ENCODE results near the gene NFX1. TPM values are rescaled to one million over a fixed set of nuclear protein-coding genes. Genes with fewer than 3 reads are reported as not detected.
"Not testable (repeated sequence)": the region's sequence is repeated elsewhere in the genome, so short reads cannot be mapped to it uniquely, and the experiment has no call there.

The NFX1 gene
- total and polyA plus RNA-seq, 12 donors = 14.5 to 44.1 (median 33.7) TPM

GRCh38 chr9:33388110-33388994 is 98.0 kb downstream of the NFX1 start:
- intact Hi-C loops (cut with DNase I) = no loop called here
- ATAC-seq (peak in 1 of 8 donors; percentile 73), DNase-seq (no peak)
- Histone ChIP-seq H3K27ac (peak overlapping the region in 4 of 10 donors; percentile 16 to 35 (median 26)), H3K36me3 (peaks cover 0 to 19% (median 0%) of the 10 kb centered on the region in 9 donors), H3K4me1 (peaks cover 8 to 54% (median 28%) of the 10 kb centered on the region in 9 donors), H3K27me3 (no peaks in the 10 kb centered on the region), H3K9me3 (no peaks in the 10 kb centered on the region), H3K4me3 (no peak overlapping the region)
- 75% methylated on average over 15 of the region's 15 CpGs for WGBS, 2 donors
- TF ChIP-seq CTCF (IDR thresholded peaks at IDR 0.05) = no peak

- 3 to 6% methylated on average over 8 of the region's 9 CpGs for WGBS, 2 donors
- Histone ChIP-seq H3K27ac (peak overlapping the region; percentile 64 to 94 (median 87)), H3K4me1 (peaks cover 8 to 74% (median 31%) of the 10 kb centered on the region in 9 donors), H3K4me3 (peak overlapping the region in 5 of 10 donors; percentile 11 to 22 (median 19))
- not testable (repeated sequence) for H3K27me3 ChIP-seq, H3K9me3 ChIP-seq, H3K36me3 ChIP-seq
- intact Hi-C loops (cut with DNase I) = loop anchor here in 1 of 10 donors (1.0 kb wide), 1 partner anchor 12 kb away; no protein-coding TSS in a partner anchor
- DNase-seq = peak; percentile 48 to 88
- ATAC-seq = peak in 4 of 8 donors; percentile 29 to 58 (median 54)
Observed at GRCh38 chr9:33391111-33391771, 100.9 kb downstream of the NFX1 start.

- H3K4me3 ChIP-seq; DNase-seq; intact Hi-C loops (cut with DNase I); H3K36me3 ChIP-seq; H3K27me3 ChIP-seq; H3K9me3 ChIP-seq: not testable (repeated sequence)
- 57 to 58% methylated on average over 7 of the region's 7 CpGs for WGBS, 2 donors
- peaks cover 8 to 73% (median 31%) of the 10 kb centered on the region in 9 donors for H3K4me1 ChIP-seq
- ATAC-seq = peak in 2 of 8 donors; percentile 52 to 76
- peak overlapping the region; percentile 64 to 94 (median 87) for H3K27ac ChIP-seq
Observed at GRCh38 chr9:33392591-33393021, 102.3 kb downstream of the NFX1 start.

- H3K27me3 ChIP-seq = no peaks in the 10 kb centered on the region
- no peaks in the 10 kb centered on the region for H3K36me3 ChIP-seq
- DNase-seq (peak; percentile 54 to 60), ATAC-seq (no peak)
- intact Hi-C loops (cut with DNase I) = no loop called here
- H3K4me1 ChIP-seq = peaks cover 8 to 65% (median 28%) of the 10 kb centered on the region in 9 donors
- no peaks in the 10 kb centered on the region for H3K9me3 ChIP-seq
- no peak for TF ChIP-seq CTCF (IDR thresholded peaks at IDR 0.05)
- no peak overlapping the region for H3K4me3 ChIP-seq
- peak overlapping the region; percentile 27 to 94 (median 87) for H3K27ac ChIP-seq
- WGBS, 2 donors = 46% methylated on average over 10 to 11 of the region's 11 CpGs
Observed at GRCh38 chr9:33393581-33393980, 103.3 kb downstream of the NFX1 start.

- H3K4me3 ChIP-seq = not testable (repeated sequence)
- peak overlapping the region; percentile 27 to 94 (median 87) for H3K27ac ChIP-seq
Observed at GRCh38 chr9:33393986-33394385, 103.7 kb downstream of the NFX1 start.

GRCh38 chr9:33395159-33395879 is 105.0 kb downstream of the NFX1 start:
- H3K9me3 ChIP-seq; ATAC-seq; H3K27me3 ChIP-seq; H3K36me3 ChIP-seq; intact Hi-C loops (cut with DNase I); H3K4me3 ChIP-seq: not testable (repeated sequence)
- 71 to 74% methylated on average over 15 of the region's 15 CpGs for WGBS, 2 donors
- DNase-seq = peak in 1 of 2 donors; percentile 42
- peaks cover 8 to 67% (median 26%) of the 10 kb centered on the region in 9 donors for H3K4me1 ChIP-seq
- peak overlapping the region in 9 of 10 donors; percentile 26 to 94 (median 88) for H3K27ac ChIP-seq

More at GRCh38 chr9:33393986-33394385, 103.7 kb downstream of the NFX1 start:
- H3K9me3 ChIP-seq; H3K36me3 ChIP-seq; intact Hi-C loops (cut with DNase I); ATAC-seq; H3K27me3 ChIP-seq: not testable (repeated sequence)
- peak in 1 of 2 donors; percentile 44 for DNase-seq
- WGBS, 2 donors = 33 to 54% methylated on average over 3 of the region's 3 CpGs
- H3K4me1 ChIP-seq = peaks cover 8 to 65% (median 25%) of the 10 kb centered on the region in 9 donors

GRCh38 chr9:33397801-33398200 is 107.5 kb downstream of the NFX1 start:
- not testable (repeated sequence) for ATAC-seq
- peak overlapping the region in 1 of 10 donors; percentile 26 for H3K27ac ChIP-seq

GRCh38 chr9:33399047-33399446 is 108.7 kb downstream of the NFX1 start:
- H3K9me3 ChIP-seq; H3K27me3 ChIP-seq; intact Hi-C loops (cut with DNase I); H3K4me3 ChIP-seq; H3K36me3 ChIP-seq; DNase-seq; ATAC-seq: not testable (repeated sequence)
- WGBS, 2 donors = 90 to 95% methylated on average over 4 of the region's 4 CpGs
- peak overlapping the region in 4 of 10 donors; percentile 9 to 94 (median 62) for H3K27ac ChIP-seq
- peaks cover 6 to 68% (median 29%) of the 10 kb centered on the region in 9 donors for H3K4me1 ChIP-seq

More at GRCh38 chr9:33397801-33398200, 107.5 kb downstream of the NFX1 start:
- H3K27me3 ChIP-seq; intact Hi-C loops (cut with DNase I); H3K36me3 ChIP-seq; H3K4me3 ChIP-seq; DNase-seq; H3K9me3 ChIP-seq: not testable (repeated sequence)
- H3K4me1 ChIP-seq = peaks cover 3 to 68% (median 25%) of the 10 kb centered on the region in 9 donors
- WGBS, 2 donors = 70 to 81% methylated on average over 3 of the region's 4 CpGs
